ENCODE data around the gene ZNF576. TPM values are rescaled to one million over a fixed set of nuclear protein-coding genes. Genes with fewer than 3 reads are reported as not detected.

ZNF576 gene
- total and polyA plus RNA-seq, 9 of the 15 experiments (the other 6 are each of a cell fraction or from before 2014, with no cell fraction given): 6.8 to 18.2 (median 12.2) TPM

DNA sequence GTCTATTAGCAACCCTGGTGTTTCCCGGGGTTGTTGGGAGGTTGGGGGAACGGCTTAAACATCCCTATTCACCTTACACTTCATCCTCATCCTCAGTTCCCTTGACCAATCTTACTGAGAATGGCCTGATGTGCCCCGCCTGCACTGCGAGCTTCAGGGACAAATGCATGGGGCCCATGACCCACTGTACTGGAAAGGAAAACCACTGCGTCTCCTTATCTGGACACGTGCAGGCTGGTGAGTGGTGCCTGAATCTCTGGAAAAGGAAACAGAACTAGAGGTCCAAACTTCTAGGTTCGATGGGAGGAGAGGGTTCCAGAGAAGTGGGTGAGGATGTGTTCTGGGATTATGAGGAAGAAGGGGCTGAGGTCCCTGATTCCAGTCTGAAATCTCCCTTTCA lies 14.9 kb upstream of the ZNF576 start (continued):
- TF ChIP-seq U2AF2 (optimal IDR thresholded peaks at IDR 0.05; ENCODE audit: low read depth, low read length) (no peak), LEF1 (IDR thresholded peaks at IDR 0.05) (no peak), HDGF (IDR thresholded peaks at IDR 0.05) (no peak), EGR1 (conservative IDR thresholded peaks at IDR 0.05) (no peak), STAG1 (CRISPR knock-in tag; IDR thresholded peaks at IDR 0.05; ENCODE audit: borderline replicate concordance) (no peak), ZNF766 (CRISPR knock-in tag; conservative IDR thresholded peaks at IDR 0.05) (no peak)
- TF ChIP-seq, protein P1, sequence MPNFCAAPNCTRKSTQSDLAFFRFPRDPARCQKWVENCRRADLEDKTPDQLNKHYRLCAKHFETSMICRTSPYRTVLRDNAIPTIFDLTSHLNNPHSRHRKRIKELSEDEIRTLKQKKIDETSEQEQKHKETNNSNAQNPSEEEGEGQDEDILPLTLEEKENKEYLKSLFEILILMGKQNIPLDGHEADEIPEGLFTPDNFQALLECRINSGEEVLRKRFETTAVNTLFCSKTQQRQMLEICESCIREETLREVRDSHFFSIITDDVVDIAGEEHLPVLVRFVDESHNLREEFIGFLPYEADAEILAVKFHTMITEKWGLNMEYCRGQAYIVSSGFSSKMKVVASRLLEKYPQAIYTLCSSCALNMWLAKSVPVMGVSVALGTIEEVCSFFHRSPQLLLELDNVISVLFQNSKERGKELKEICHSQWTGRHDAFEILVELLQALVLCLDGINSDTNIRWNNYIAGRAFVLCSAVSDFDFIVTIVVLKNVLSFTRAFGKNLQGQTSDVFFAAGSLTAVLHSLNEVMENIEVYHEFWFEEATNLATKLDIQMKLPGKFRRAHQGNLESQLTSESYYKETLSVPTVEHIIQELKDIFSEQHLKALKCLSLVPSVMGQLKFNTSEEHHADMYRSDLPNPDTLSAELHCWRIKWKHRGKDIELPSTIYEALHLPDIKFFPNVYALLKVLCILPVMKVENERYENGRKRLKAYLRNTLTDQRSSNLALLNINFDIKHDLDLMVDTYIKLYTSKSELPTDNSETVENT (CRISPR knock-in tag; IDR thresholded peaks at IDR 0.05): no peak
- TF ChIP-seq, protein P2, sequence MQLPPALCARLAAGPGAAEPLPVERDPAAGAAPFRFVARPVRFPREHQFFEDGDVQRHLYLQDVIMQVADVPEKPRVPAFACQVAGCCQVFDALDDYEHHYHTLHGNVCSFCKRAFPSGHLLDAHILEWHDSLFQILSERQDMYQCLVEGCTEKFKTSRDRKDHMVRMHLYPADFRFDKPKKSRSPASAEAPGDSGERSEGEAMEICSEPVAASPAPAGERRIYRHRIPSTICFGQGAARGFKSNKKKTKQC (CRISPR knock-in tag; IDR thresholded peaks at IDR 0.05): no peak
- TF ChIP-seq, protein P3, sequence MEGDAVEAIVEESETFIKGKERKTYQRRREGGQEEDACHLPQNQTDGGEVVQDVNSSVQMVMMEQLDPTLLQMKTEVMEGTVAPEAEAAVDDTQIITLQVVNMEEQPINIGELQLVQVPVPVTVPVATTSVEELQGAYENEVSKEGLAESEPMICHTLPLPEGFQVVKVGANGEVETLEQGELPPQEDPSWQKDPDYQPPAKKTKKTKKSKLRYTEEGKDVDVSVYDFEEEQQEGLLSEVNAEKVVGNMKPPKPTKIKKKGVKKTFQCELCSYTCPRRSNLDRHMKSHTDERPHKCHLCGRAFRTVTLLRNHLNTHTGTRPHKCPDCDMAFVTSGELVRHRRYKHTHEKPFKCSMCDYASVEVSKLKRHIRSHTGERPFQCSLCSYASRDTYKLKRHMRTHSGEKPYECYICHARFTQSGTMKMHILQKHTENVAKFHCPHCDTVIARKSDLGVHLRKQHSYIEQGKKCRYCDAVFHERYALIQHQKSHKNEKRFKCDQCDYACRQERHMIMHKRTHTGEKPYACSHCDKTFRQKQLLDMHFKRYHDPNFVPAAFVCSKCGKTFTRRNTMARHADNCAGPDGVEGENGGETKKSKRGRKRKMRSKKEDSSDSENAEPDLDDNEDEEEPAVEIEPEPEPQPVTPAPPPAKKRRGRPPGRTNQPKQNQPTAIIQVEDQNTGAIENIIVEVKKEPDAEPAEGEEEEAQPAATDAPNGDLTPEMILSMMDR (IDR thresholded peaks at IDR 0.05 in 2 of 3, conservative IDR thresholded peaks at IDR 0.05 in 1 of 3; ENCODE audit: insufficient read depth in 2 of 3, low read depth in 1 of 3, low read length in 3 of 3): no peak
- TF ChIP-seq, protein P4, sequence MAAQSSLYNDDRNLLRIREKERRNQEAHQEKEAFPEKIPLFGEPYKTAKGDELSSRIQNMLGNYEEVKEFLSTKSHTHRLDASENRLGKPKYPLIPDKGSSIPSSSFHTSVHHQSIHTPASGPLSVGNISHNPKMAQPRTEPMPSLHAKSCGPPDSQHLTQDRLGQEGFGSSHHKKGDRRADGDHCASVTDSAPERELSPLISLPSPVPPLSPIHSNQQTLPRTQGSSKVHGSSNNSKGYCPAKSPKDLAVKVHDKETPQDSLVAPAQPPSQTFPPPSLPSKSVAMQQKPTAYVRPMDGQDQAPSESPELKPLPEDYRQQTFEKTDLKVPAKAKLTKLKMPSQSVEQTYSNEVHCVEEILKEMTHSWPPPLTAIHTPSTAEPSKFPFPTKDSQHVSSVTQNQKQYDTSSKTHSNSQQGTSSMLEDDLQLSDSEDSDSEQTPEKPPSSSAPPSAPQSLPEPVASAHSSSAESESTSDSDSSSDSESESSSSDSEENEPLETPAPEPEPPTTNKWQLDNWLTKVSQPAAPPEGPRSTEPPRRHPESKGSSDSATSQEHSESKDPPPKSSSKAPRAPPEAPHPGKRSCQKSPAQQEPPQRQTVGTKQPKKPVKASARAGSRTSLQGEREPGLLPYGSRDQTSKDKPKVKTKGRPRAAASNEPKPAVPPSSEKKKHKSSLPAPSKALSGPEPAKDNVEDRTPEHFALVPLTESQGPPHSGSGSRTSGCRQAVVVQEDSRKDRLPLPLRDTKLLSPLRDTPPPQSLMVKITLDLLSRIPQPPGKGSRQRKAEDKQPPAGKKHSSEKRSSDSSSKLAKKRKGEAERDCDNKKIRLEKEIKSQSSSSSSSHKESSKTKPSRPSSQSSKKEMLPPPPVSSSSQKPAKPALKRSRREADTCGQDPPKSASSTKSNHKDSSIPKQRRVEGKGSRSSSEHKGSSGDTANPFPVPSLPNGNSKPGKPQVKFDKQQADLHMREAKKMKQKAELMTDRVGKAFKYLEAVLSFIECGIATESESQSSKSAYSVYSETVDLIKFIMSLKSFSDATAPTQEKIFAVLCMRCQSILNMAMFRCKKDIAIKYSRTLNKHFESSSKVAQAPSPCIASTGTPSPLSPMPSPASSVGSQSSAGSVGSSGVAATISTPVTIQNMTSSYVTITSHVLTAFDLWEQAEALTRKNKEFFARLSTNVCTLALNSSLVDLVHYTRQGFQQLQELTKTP (IDR thresholded peaks at IDR 0.05; ENCODE audit: low read depth in 1 of 2, partially characterized antibody in 2 of 2): no peak
